OCI-LY7 (cell line): ENCODE measurements around the gene CEACAM3.

ENCODE experiments used
- CTCF ChIP-seq: fragments of 200-600 bp; sonication (generic); conservative IDR thresholded peaks from 2 replicates; pipeline ENCODE4 v1.5.1; 2014; ENCODE audit warnings: mild to moderate bottlenecking, antibody characterized with exemption, low read length, moderate library complexity, mixed read lengths
- EZH2phosphoT487 ChIP-seq: fragments of 200-600 bp; sonication (generic); IDR thresholded peaks from 2 replicates; pipeline ENCODE4 v1.6.1; 2018; ENCODE audit warnings: low read depth, borderline replicate concordance, mild to moderate bottlenecking, mixed run types, antibody characterized with exemption, low read length, moderate library complexity, mixed read lengths

- TF ChIP-seq CTCF (no peak), EZH2phosphoT487 (no peak)
Observed at GRCh38 chr19:41771410-41771809, 25.0 kb upstream of the CEACAM3 start.
